SK-N-SH (cell line): ENCODE results near the gene KRTAP5-8. TPM values are rescaled to one million over a fixed set of nuclear protein-coding genes. Genes with fewer than 3 reads are reported as not detected.

Experiments
- CTCF ChIA-PET: fragments of 300-600, 350-600 bp; formaldehyde crosslinking; extraction: SDS; loops from one replicate; lab custom pipeline; 2021; lab: Yijun Ruan, JAX
- POLR2A ChIA-PET: fragments of 350-600 bp; sonication (Branson Sonifier 250); formaldehyde crosslinking; extraction: SDS; loops from one replicate; lab custom pipeline; 2020; ENCODE audit warnings: antibody characterized with exemption, inconsistent platforms; lab: Yijun Ruan, JAX
- DNase-seq: peaks from one replicate; pipeline ENCODE4 v3.0.0; 2012
- H2AFZ ChIP-seq: fragments of 200-600 bp; sonication (generic); 2 replicates; pipeline ENCODE4 v1.8.1; 2016; ENCODE audit warnings: antibody characterized with exemption, mild to moderate bottlenecking, low read depth
- H3F3A ChIP-seq: fragments of 200-600 bp; sonication (generic); replicated peaks from 2 replicates; pipeline ENCODE3; 2016; ENCODE audit warnings: antibody characterized with exemption, mild to moderate bottlenecking; ENCODE audit not compliant: insufficient read depth
- H3K27ac ChIP-seq, 2 experiments: fragments of 200-500 bp in 1 of 2; fragments of 200-600 bp in 1 of 2; sonication (Bioruptor generic) in 1 of 2; sonication (generic), shearing (Covaris generic) in 1 of 2; 2 replicates each; pipeline versions ENCODE4 v1.5.1 to v1.6.1; 2014 to 2016; ENCODE audit warnings: low read depth in 2 of 2, inconsistent platforms in 1 of 2, low read length in 1 of 2, mild to moderate bottlenecking in 1 of 2, mixed read lengths in 1 of 2
- H3K27me3 ChIP-seq: fragments of 200-600 bp; sonication (generic), shearing (Covaris generic); 2 replicates; pipeline ENCODE4 v1.6.1; 2016; ENCODE audit warnings: mixed run types; ENCODE audit not compliant: insufficient read depth
- H3K36me3 ChIP-seq, 2 experiments: fragments of 200-500 bp in 1 of 2; fragments of 200-600 bp in 1 of 2; sonication (Bioruptor generic) in 1 of 2; sonication (generic) in 1 of 2; replicated peaks in 1 of 2; 2 replicates each; pipeline versions ENCODE3 to v1.5.1; 2014 to 2016; ENCODE audit warnings: low read length in 1 of 2, mild to moderate bottlenecking in 1 of 2; ENCODE audit not compliant: insufficient read depth in 2 of 2, control insufficient read depth in 1 of 2
- H3K4me1 ChIP-seq, 2 experiments: fragments of 200-500 bp in 1 of 2; fragments of 200-600 bp in 1 of 2; sonication (Bioruptor generic) in 1 of 2; sonication (generic), shearing (Covaris generic) in 1 of 2; 2 replicates each; pipeline versions ENCODE4 v1.5.1 to v1.6.1; 2014 to 2016; ENCODE audit warnings: low read depth in 1 of 2, low read length in 1 of 2, mixed run types in 1 of 2; ENCODE audit not compliant: insufficient read depth in 2 of 2, control insufficient read depth in 1 of 2
- H3K4me2 ChIP-seq: fragments of 200-600 bp; sonication (generic), shearing (Covaris generic); 2 replicates; pipeline ENCODE4 v1.6.1; 2017; ENCODE audit warnings: mixed run types
- H3K4me3 ChIP-seq, 2 experiments: fragments of 200-500 bp in 1 of 2; fragments of 200-600 bp in 1 of 2; sonication (Bioruptor generic) in 1 of 2; sonication (generic), shearing (Covaris generic) in 1 of 2; 2 replicates each; pipeline versions ENCODE4 v1.5.1 to v1.8.1; 2014 to 2016; ENCODE audit warnings: low read depth in 2 of 2, inconsistent platforms in 1 of 2, low read length in 1 of 2, mild to moderate bottlenecking in 1 of 2, mixed read lengths in 1 of 2, moderate library complexity in 1 of 2
- H3K79me2 ChIP-seq: fragments of 200-600 bp; sonication (generic); 2 replicates; pipeline ENCODE4 v1.8.1; 2017; ENCODE audit warnings: mild to moderate bottlenecking; ENCODE audit not compliant: insufficient read depth
- H3K9ac ChIP-seq: fragments of 200-600 bp; sonication (generic); 2 replicates; pipeline ENCODE4 v1.6.1; 2017; ENCODE audit warnings: mixed run types
- H3K9me2 ChIP-seq: fragments of 200-600 bp; sonication (generic); 2 replicates; pipeline ENCODE4 v1.6.1; 2017; ENCODE audit warnings: mixed run types
- H3K9me3 ChIP-seq: fragments of 200-600 bp; sonication (generic); 2 replicates; pipeline ENCODE4 v1.6.1; 2017; ENCODE audit warnings: mixed run types, mild to moderate bottlenecking, moderate library complexity
- H4K20me1 ChIP-seq: fragments of 200-600 bp; sonication (generic); 2 replicates; pipeline ENCODE4 v1.6.1; 2017; ENCODE audit warnings: mild to moderate bottlenecking, mixed run types; ENCODE audit not compliant: insufficient read depth
- CHD2 ChIP-seq: fragments of 150-350 bp; IDR thresholded peaks from 2 replicates; pipeline ENCODE4 v1.6.1; 2018; ENCODE audit warnings: low read length; ENCODE audit not compliant: partially characterized antibody
- ELF1 ChIP-seq: IDR thresholded peaks from 2 replicates; pipeline ENCODE4 v1.4.0; 2012
- EZH2phosphoT487 ChIP-seq: fragments of 200-600 bp; sonication (generic); IDR thresholded peaks from 2 replicates; pipeline ENCODE4 v1.6.1; 2017; ENCODE audit warnings: low read depth, mixed run types, mild to moderate bottlenecking, antibody characterized with exemption, moderate library complexity, borderline replicate concordance
- FOXM1 ChIP-seq: IDR thresholded peaks from 2 replicates; pipeline ENCODE4 v1.4.0; 2012; ENCODE audit warnings: low read depth, mild to moderate bottlenecking
- GABPA ChIP-seq: IDR thresholded peaks from 2 replicates; pipeline ENCODE4 v1.4.0; 2012; ENCODE audit warnings: low read depth, mild to moderate bottlenecking
- GATA2 ChIP-seq: sonication (generic); formaldehyde crosslinking; IDR thresholded peaks from 2 replicates; pipeline ENCODE4 v1.5.0; 2020; ENCODE audit warnings: mild to moderate bottlenecking, missing genetic modification reagents
- NFIC ChIP-seq: IDR thresholded peaks from 2 replicates; pipeline ENCODE4 v1.4.0; 2012; ENCODE audit warnings: borderline replicate concordance
- POLR2AphosphoS5 ChIP-seq: IDR thresholded peaks from 2 replicates; pipeline ENCODE4 v1.6.1; 2012; ENCODE audit warnings: low read depth, low read length
- RAD21 ChIP-seq: IDR thresholded peaks from 2 replicates; pipeline ENCODE4 v1.6.1; 2012; ENCODE audit warnings: mild to moderate bottlenecking, low read length
- RXRA ChIP-seq: IDR thresholded peaks from 2 replicates; pipeline ENCODE4 v1.4.0; 2012; ENCODE audit warnings: low read depth, mild to moderate bottlenecking, borderline replicate concordance
- SIN3A ChIP-seq: IDR thresholded peaks from 2 replicates; pipeline ENCODE4 v1.6.1; 2012; ENCODE audit warnings: low read depth, mild to moderate bottlenecking, low read length, moderate library complexity, borderline replicate concordance
- TAF1 ChIP-seq: IDR thresholded peaks from 2 replicates; pipeline ENCODE4 v1.6.1; 2012; ENCODE audit warnings: low read depth, mild to moderate bottlenecking, low read length, moderate library complexity, borderline replicate concordance
- TEAD4 ChIP-seq: IDR thresholded peaks from 2 replicates; pipeline ENCODE4 v1.4.0; 2012; ENCODE audit warnings: mild to moderate bottlenecking, borderline replicate concordance; ENCODE audit not compliant: insufficient read depth
- YY1 ChIP-seq: IDR thresholded peaks from 2 replicates; pipeline ENCODE4 v1.4.0; 2012; ENCODE audit warnings: low read depth, mild to moderate bottlenecking
- WGBS: methylation state at CpG from one replicate; pipeline ENCODE4 v1.1.6; 2017; ENCODE audit warnings: low lambda C conversion rate; 5-methylcytosine and 5-hydroxymethylcytosine counted together
- polyA plus RNA-seq, 3 experiments: library from polyadenylated mRNA; depleted of rRNA; stranded (reverse); fragments of >200 nt; gene quantifications; 2 replicates each; pipeline ENCODE4 v1.2.3, GENCODE V29; 2012
- TF ChIP-seq, protein P1 (sequence below): fragments of 150-350 bp; IDR thresholded peaks from 2 replicates; pipeline ENCODE4 v1.6.1; 2016; ENCODE audit warnings: mild to moderate bottlenecking, low read depth, low read length
- TF ChIP-seq, protein P2 (sequence below): IDR thresholded peaks from 2 replicates; pipeline ENCODE4 v1.4.0; 2012; ENCODE audit warnings: low read depth
- TF ChIP-seq, protein P3 (sequence below): fragments of 200-600 bp; sonication (generic); IDR thresholded peaks from 2 replicates; pipeline ENCODE4 v1.6.1; 2017; ENCODE audit warnings: antibody characterized with exemption, mild to moderate bottlenecking, moderate library complexity
- TF ChIP-seq, protein P4 (sequence below): fragments of 150-350 bp; IDR thresholded peaks from 2 replicates; pipeline ENCODE4 v1.6.1; 2017; ENCODE audit warnings: antibody characterized with exemption, low read length, low read depth, borderline replicate concordance
- TF ChIP-seq, protein P5 (sequence below): IDR thresholded peaks from 2 replicates; pipeline ENCODE4 v1.6.1; 2012; ENCODE audit warnings: mild to moderate bottlenecking, low read depth, low read length, moderate library complexity
- TF ChIP-seq, protein P6 (sequence below): IDR thresholded peaks from 2 replicates; pipeline ENCODE4; 2012

Gene KRTAP5-8
- polyA plus RNA-seq, 1 of the 3 experiments (the other 2 are of a cell fraction) = not detected

DNA sequence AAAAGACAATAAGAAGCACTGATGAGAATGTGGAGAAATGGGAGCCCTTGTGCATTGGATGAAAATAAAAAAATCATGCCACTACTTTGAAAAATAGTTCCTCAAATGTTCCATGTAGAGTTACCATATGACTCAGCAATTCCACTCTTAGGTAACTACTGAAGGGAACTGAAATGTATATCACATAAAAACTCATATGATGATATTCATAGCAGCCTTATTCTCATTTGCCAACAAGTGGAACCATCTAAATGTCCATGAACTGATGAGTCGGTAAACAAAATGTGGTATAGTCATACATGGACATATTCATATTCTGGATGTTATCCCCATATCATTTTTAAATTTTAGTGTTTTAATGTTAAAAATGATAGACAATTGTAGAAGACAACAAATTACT lies 13.9 kb downstream of the KRTAP5-8 start:
- WGBS = 96% methylated on average over 1 of the region's 1 CpG
- Histone ChIP-seq H3F3A (no peaks in the 10 kb centered on the region), H3K4me2 (no peak overlapping the region), H3K4me1 (no peaks in the 10 kb centered on the region; a peak in 1 of 4 replicates), H3K27ac (no peak overlapping the region), H4K20me1 (no peaks in the 10 kb centered on the region), H3K4me3 (no peak overlapping the region), H3K9me2 (no peaks in the 10 kb centered on the region), H3K79me2 (no peaks in the 10 kb centered on the region), H3K9me3 (no peaks in the 10 kb centered on the region), H3K36me3 (no peaks in the 10 kb centered on the region), H2AFZ (no peak overlapping the region), H3K9ac (no peak overlapping the region), H3K27me3 (no peaks in the 10 kb centered on the region)
- no peak for DNase-seq
- ChIA-PET POLR2A (no interaction called here), CTCF (interaction anchor here (1.1 to 1.2 kb wide), 2 partner anchors 9 to 11 kb away, joined by 3 to 4 read pairs; no protein-coding TSS in a partner anchor)
- TF ChIP-seq TAF1 (no peak), FOXM1 (no peak), ELF1 (no peak), RXRA (no peak), TEAD4 (no peak), YY1 (no peak), RAD21 (no peak), EZH2phosphoT487 (no peak), GATA2 (CRISPR knock-in tag) (no peak), SIN3A (no peak), GABPA (no peak), POLR2AphosphoS5 (no peak), CHD2 (no peak), NFIC (no peak)
- TF ChIP-seq, protein P1, sequence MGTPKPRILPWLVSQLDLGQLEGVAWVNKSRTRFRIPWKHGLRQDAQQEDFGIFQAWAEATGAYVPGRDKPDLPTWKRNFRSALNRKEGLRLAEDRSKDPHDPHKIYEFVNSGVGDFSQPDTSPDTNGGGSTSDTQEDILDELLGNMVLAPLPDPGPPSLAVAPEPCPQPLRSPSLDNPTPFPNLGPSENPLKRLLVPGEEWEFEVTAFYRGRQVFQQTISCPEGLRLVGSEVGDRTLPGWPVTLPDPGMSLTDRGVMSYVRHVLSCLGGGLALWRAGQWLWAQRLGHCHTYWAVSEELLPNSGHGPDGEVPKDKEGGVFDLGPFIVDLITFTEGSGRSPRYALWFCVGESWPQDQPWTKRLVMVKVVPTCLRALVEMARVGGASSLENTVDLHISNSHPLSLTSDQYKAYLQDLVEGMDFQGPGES = no peak
- TF ChIP-seq, protein P2, sequence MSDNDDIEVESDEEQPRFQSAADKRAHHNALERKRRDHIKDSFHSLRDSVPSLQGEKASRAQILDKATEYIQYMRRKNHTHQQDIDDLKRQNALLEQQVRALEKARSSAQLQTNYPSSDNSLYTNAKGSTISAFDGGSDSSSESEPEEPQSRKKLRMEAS = no peak
- TF ChIP-seq, protein P3, sequence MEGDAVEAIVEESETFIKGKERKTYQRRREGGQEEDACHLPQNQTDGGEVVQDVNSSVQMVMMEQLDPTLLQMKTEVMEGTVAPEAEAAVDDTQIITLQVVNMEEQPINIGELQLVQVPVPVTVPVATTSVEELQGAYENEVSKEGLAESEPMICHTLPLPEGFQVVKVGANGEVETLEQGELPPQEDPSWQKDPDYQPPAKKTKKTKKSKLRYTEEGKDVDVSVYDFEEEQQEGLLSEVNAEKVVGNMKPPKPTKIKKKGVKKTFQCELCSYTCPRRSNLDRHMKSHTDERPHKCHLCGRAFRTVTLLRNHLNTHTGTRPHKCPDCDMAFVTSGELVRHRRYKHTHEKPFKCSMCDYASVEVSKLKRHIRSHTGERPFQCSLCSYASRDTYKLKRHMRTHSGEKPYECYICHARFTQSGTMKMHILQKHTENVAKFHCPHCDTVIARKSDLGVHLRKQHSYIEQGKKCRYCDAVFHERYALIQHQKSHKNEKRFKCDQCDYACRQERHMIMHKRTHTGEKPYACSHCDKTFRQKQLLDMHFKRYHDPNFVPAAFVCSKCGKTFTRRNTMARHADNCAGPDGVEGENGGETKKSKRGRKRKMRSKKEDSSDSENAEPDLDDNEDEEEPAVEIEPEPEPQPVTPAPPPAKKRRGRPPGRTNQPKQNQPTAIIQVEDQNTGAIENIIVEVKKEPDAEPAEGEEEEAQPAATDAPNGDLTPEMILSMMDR = no peak
- TF ChIP-seq, protein P4, sequence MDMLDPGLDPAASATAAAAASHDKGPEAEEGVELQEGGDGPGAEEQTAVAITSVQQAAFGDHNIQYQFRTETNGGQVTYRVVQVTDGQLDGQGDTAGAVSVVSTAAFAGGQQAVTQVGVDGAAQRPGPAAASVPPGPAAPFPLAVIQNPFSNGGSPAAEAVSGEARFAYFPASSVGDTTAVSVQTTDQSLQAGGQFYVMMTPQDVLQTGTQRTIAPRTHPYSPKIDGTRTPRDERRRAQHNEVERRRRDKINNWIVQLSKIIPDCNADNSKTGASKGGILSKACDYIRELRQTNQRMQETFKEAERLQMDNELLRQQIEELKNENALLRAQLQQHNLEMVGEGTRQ = no peak
- TF ChIP-seq, protein P5, sequence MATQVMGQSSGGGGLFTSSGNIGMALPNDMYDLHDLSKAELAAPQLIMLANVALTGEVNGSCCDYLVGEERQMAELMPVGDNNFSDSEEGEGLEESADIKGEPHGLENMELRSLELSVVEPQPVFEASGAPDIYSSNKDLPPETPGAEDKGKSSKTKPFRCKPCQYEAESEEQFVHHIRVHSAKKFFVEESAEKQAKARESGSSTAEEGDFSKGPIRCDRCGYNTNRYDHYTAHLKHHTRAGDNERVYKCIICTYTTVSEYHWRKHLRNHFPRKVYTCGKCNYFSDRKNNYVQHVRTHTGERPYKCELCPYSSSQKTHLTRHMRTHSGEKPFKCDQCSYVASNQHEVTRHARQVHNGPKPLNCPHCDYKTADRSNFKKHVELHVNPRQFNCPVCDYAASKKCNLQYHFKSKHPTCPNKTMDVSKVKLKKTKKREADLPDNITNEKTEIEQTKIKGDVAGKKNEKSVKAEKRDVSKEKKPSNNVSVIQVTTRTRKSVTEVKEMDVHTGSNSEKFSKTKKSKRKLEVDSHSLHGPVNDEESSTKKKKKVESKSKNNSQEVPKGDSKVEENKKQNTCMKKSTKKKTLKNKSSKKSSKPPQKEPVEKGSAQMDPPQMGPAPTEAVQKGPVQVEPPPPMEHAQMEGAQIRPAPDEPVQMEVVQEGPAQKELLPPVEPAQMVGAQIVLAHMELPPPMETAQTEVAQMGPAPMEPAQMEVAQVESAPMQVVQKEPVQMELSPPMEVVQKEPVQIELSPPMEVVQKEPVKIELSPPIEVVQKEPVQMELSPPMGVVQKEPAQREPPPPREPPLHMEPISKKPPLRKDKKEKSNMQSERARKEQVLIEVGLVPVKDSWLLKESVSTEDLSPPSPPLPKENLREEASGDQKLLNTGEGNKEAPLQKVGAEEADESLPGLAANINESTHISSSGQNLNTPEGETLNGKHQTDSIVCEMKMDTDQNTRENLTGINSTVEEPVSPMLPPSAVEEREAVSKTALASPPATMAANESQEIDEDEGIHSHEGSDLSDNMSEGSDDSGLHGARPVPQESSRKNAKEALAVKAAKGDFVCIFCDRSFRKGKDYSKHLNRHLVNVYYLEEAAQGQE = no peak
- TF ChIP-seq, protein P6, sequence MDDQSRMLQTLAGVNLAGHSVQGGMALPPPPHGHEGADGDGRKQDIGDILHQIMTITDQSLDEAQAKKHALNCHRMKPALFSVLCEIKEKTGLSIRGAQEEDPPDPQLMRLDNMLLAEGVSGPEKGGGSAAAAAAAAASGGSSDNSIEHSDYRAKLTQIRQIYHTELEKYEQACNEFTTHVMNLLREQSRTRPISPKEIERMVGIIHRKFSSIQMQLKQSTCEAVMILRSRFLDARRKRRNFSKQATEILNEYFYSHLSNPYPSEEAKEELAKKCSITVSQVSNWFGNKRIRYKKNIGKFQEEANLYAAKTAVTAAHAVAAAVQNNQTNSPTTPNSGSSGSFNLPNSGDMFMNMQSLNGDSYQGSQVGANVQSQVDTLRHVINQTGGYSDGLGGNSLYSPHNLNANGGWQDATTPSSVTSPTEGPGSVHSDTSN = no peak
